ENCODE data around the gene DHRS3. TPM values are rescaled to one million over a fixed set of nuclear protein-coding genes. Genes with fewer than 3 reads are reported as not detected.

Gene DHRS3
- polyA plus RNA-seq, 4 donors = 81.3 to 236 (median 88.0) TPM

GRCh38 chr1:12640958-12641272, 22.9 kb upstream of the DHRS3 start:
- no peak for DNase-seq (ENCODE audit: low read depth in 4 of 4, low spot score in 3 of 4)

GRCh38 chr1:12640237-12640957, 22.4 kb upstream of the DHRS3 start:
- no peak for DNase-seq (ENCODE audit: low read depth in 4 of 4, low spot score in 3 of 4)

GRCh38 chr1:12637693-12638092, 19.7 kb upstream of the DHRS3 start:
- DNase-seq (ENCODE audit: low read depth in 4 of 4, low spot score in 3 of 4) = no peak

GRCh38 chr1:12636098-12636950, 18.3 kb upstream of the DHRS3 start:
- DNase-seq (ENCODE audit: low read depth in 4 of 4, low spot score in 3 of 4) = no peak

- DNase-seq (ENCODE audit: low read depth in 4 of 4, low spot score in 3 of 4) = no peak
Measured at GRCh38 chr1:12634696-12635202, 16.7 kb upstream of the DHRS3 start.

GRCh38 chr1:12634156-12634555, 16.1 kb upstream of the DHRS3 start:
- DNase-seq (ENCODE audit: low read depth in 4 of 4, low spot score in 3 of 4) = no peak

- no peak for DNase-seq (ENCODE audit: low read depth in 4 of 4, low spot score in 3 of 4)
Measured at GRCh38 chr1:12631571-12631970, 13.6 kb upstream of the DHRS3 start.

- DNase-seq (ENCODE audit: low read depth in 4 of 4, low spot score in 3 of 4) = no peak
Measured at GRCh38 chr1:12630946-12631530, 13.0 kb upstream of the DHRS3 start.

- no peak for DNase-seq (ENCODE audit: low read depth in 4 of 4, low spot score in 3 of 4)
Measured at GRCh38 chr1:12629985-12630760, 12.2 kb upstream of the DHRS3 start.

GRCh38 chr1:12629511-12629956, 11.5 kb upstream of the DHRS3 start:
- DNase-seq (ENCODE audit: low read depth in 4 of 4, low spot score in 3 of 4) = no peak

GRCh38 chr1:12627296-12627695, 9.3 kb upstream of the DHRS3 start:
- no peak for DNase-seq (ENCODE audit: low read depth in 4 of 4, low spot score in 3 of 4)

GRCh38 chr1:12626888-12627287, 8.9 kb upstream of the DHRS3 start:
- no peak for DNase-seq (ENCODE audit: low read depth in 4 of 4, low spot score in 3 of 4)

GRCh38 chr1:12625276-12625675, 7.3 kb upstream of the DHRS3 start:
- no peak for DNase-seq (ENCODE audit: low read depth in 4 of 4, low spot score in 3 of 4)

GRCh38 chr1:12622506-12622905, 4.5 kb upstream of the DHRS3 start:
- no peak for DNase-seq (ENCODE audit: low read depth in 4 of 4, low spot score in 3 of 4)

GRCh38 chr1:12621346-12622335, 3.6 kb upstream of the DHRS3 start:
- DNase-seq (ENCODE audit: low read depth in 4 of 4, low spot score in 3 of 4) = no peak

- DNase-seq (ENCODE audit: low read depth in 4 of 4, low spot score in 3 of 4) = no peak
Measured at GRCh38 chr1:12620931-12621330, 2.9 kb upstream of the DHRS3 start.

- no peak for DNase-seq (ENCODE audit: low read depth in 4 of 4, low spot score in 3 of 4)
Measured at GRCh38 chr1:12620488-12620865, 2.5 kb upstream of the DHRS3 start.

GRCh38 chr1:12619792-12620487, 1.9 kb upstream of the DHRS3 start:
- DNase-seq (ENCODE audit: low read depth in 4 of 4, low spot score in 3 of 4) = no peak
